KOPT-K1 (cell line): ENCODE results near the gene FUT7.
A peak's percentile ranks its signal among the peaks of the same experiment; 100 is the strongest.

ENCODE experiments used
- H3K27ac ChIP-seq: fragments of 200-600 bp; sonication (generic); 2 replicates; pipeline ENCODE4 v1.5.1; 2016; ENCODE audit warnings: antibody characterized with exemption, mild to moderate bottlenecking, low read depth, low read length; ENCODE audit not compliant: poor library complexity, severe bottlenecking
- H3K36me3 ChIP-seq: fragments of 200-600 bp; sonication (generic); 2 replicates; pipeline ENCODE4 v1.5.1; 2017; ENCODE audit warnings: antibody characterized with exemption, mild to moderate bottlenecking, low read length, moderate library complexity; ENCODE audit not compliant: insufficient read depth
- H3K9me3 ChIP-seq: fragments of 200-600 bp; sonication (generic); 2 replicates; pipeline ENCODE4 v1.5.1; 2017; ENCODE audit warnings: antibody characterized with exemption, low read length, mild to moderate bottlenecking; ENCODE audit not compliant: insufficient read depth, poor library complexity, severe bottlenecking

The FUT7 gene

DNA sequence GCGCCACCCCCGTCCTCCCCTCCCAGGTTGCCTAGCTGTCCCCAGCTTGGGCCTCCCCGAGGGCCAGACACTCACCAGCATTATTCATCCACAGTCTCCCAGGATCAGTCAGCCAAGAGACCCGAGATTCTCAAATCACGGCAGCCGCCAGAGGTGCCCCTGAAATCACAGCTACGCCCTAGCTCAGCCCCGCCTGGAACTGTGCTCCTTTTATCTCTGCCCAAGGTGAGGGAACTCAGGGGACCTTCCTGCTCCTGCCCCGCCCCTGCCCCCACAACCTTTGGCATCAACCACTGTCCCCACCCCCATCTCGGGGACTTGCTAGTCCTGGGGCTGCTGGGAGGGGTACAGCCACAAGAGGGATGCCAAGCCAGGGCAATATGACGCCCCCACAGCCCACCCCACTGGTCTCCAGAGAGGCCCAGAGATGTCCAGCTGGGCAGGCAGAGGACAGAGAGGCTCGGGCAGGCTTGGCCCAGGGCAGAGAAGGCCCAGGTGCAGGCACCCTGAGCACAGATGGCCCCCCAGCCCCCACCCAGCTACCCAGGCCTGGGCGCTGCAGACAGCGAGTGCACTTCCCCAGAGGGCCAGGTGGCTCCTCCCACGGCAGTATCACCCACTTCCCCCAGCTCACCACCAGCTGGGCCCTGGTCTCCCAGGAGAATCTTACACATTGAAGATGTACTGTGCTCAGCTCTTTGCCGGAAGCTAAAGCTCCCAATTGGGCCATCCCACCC lies at the start of gene FUT7:
FUT7 (minus strand) TSS at position 185 of the 737 bp plus-strand sequence; CDS start at position 88, 97 bp downstream.
- Histone ChIP-seq H3K36me3 (no peaks in the 10 kb centered on the region), H3K27ac (no peak within 1 kb of the TSS), H3K9me3 (no peaks in the 10 kb centered on the region)

- Histone ChIP-seq H3K27ac (no peak overlapping the region), H3K9me3 (no peaks in the 10 kb centered on the region), H3K36me3 (no peaks in the 10 kb centered on the region)
Observed at GRCh38 chr9:137080260-137081122, 48.6 kb upstream of the FUT7 start.

GRCh38 chr9:137079401-137079787 lies 47.5 kb upstream of the FUT7 start:
- Histone ChIP-seq H3K9me3 (no peaks in the 10 kb centered on the region), H3K27ac (no peak overlapping the region), H3K36me3 (no peaks in the 10 kb centered on the region)

- no peak overlapping the region for H3K27ac ChIP-seq
- no peaks in the 10 kb centered on the region for H3K36me3 ChIP-seq
- H3K9me3 ChIP-seq = no peaks in the 10 kb centered on the region
Observed at GRCh38 chr9:137078701-137079400, 47.0 kb upstream of the FUT7 start.

DNA sequence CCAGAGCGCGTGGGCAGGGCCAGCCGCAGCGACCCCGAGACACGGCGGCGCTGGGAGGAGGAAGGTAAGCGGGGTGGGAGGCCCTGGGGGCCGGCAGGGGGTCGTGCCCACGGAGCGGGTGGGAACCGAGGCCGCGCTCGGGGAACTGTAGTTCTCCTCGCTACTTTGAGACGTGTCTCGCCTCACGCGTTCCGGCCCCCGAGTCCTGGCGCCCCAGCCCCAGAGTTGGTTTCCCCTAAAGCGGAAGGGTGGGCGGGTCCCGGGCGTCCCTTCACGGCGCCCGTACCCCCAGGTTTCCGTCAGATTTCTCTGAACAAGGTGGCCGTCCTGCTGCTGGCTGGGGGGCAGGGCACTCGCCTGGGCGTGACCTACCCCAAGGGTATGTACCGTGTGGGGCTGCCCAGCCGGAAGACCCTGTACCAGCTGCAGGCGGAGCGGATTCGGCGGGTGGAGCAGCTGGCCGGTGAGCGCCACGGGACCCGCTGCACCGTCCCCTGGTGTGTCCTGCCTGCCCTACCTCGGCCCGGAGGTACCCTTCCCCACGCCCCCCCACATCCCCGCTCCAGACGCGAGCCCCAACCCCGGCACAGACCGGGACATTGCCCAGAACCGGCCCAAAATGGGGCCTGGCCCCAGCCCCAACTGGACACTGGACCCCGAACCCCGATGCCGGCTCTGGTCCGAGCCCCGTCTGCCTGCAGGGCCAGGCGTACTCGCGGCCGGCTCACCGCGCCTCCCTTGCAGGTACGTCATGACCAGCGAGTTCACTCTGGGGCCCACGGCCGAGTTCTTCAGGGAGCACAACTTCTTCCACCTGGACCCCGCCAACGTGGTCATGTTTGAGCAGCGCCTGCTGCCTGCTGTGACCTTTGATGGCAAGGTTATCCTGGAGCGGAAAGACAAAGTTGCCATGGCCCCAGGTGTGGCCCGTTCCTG lies 46.1 kb upstream of the FUT7 start:
- no peaks in the 10 kb centered on the region for H3K9me3 ChIP-seq
- H3K36me3 ChIP-seq = no peaks in the 10 kb centered on the region
- H3K27ac ChIP-seq = no peak overlapping the region

DNA sequence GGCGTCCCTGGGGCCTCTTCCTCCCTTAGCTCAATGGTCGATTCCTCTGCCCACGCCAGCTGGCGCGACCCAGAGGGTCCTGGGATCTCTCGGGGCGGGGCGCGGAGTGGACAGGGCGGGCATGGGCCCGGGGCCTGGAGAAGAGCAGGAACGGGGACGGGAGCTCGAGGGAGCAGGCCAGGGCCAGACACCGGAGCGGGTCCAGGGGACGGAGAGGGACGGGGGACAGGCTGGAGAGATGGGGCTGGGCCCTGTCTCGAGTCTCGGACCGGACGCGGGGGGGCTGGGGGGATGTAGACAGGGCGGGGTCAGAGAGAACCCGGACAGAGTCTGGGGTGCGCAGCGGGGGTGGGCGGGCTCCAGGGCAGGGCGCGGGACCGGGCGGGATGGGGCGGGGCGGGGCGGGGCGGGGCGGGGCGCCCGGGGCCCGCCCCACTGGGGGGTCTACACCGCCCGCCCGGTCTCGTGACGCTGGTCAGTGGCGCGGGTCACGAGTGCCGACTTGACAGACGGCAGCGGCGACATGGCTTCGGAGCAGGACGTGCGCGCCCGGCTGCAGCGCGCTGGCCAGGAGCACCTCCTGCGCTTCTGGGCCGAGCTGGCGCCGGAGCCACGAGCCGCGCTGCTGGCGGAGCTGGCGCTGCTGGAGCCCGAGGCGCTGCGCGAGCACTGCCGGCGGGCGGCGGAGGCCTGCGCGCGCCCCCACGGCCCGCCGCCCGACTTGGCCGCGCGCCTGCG lies 45.3 kb upstream of the FUT7 start, which contains the start of gene UAP1L1:
UAP1L1 (plus strand) TSS at position 508 of the 738 bp plus-strand sequence; CDS start at position 524, 16 bp downstream.
- H3K27ac ChIP-seq = no peak within 1 kb of the TSS
- no peaks in the 10 kb centered on the region for H3K36me3 ChIP-seq
- no peaks in the 10 kb centered on the region for H3K9me3 ChIP-seq

DNA sequence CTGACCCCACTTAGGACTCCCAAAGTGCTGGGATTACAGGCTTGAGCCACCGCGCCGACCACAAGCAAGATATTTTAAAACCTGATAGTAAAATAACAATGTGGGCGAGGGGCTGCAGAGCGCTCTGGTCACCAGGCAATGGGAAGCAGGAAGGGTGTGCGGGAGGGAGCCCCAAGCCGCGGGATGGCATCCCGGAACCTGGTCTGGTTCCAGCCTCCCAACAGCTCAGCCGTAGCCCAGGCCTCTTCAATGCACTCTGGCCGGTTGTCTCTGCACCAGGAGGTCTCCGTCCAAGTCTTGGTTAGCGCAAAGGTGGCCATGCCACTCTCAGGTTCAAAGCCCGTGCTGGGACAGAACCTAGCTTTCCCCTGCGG lies 44.7 kb upstream of the FUT7 start:
- H3K27ac ChIP-seq = no peak overlapping the region
- no peaks in the 10 kb centered on the region for H3K36me3 ChIP-seq
- H3K9me3 ChIP-seq = no peaks in the 10 kb centered on the region

GRCh38 chr9:137075275-137075775 lies 43.4 kb upstream of the FUT7 start:
- no peak overlapping the region for H3K27ac ChIP-seq
- no peaks in the 10 kb centered on the region for H3K9me3 ChIP-seq
- no peaks in the 10 kb centered on the region for H3K36me3 ChIP-seq

GRCh38 chr9:137074657-137075274 lies 42.9 kb upstream of the FUT7 start:
- Histone ChIP-seq H3K27ac (no peak overlapping the region), H3K9me3 (no peaks in the 10 kb centered on the region), H3K36me3 (no peaks in the 10 kb centered on the region)

DNA sequence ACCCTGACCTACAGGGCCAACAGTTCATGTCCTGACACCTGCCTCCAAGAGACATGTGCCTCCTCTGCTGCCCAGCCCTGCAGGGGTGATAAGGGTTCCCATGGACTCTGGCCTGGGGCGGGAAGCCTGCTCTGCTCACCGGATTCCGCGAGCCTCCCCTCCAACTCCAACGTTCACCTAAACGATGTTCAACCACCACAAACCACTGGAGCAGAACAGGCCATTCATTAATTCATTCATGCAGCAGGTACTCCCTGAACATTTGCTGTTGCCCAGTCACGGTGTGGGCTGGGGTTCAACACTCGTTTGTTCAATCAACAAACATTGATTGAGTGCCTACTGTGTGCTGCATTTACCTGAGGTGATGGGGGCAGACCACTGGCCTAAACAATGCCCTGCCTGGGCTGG lies 42.1 kb upstream of the FUT7 start:
- Histone ChIP-seq H3K27ac (no peak overlapping the region), H3K36me3 (no peaks in the 10 kb centered on the region), H3K9me3 (no peaks in the 10 kb centered on the region)

DNA sequence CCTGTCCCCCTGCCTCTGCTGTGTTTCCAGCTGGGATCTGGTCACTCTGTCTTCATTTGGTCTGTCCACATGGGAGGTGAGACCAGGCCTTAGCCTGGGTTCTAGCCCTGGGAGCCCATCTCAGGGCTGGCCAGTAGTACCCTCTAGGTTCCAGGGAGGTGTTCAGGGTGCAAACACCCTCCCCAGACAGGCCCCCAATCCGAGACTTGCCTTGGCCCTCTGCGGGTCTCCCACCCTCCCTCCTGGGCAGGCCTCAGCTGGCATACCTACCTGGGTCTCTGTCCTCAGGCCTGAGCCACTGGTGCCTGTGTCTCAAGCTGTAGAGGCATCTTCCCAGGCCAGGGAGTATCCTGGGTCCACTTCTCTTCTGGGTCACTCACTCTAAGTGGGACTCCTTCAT lies 39.4 kb upstream of the FUT7 start:
- no peaks in the 10 kb centered on the region; the same call in 1 of the 2 replicates for H3K36me3 ChIP-seq
- peak overlapping the region; percentile 37 for H3K27ac ChIP-seq
- no peaks in the 10 kb centered on the region for H3K9me3 ChIP-seq

GRCh38 chr9:137070906-137071275 lies 39.0 kb upstream of the FUT7 start:
- Histone ChIP-seq H3K27ac (peak overlapping the region; percentile 37), H3K36me3 (no peaks in the 10 kb centered on the region; the same call in 1 of the 2 replicates), H3K9me3 (no peaks in the 10 kb centered on the region)

DNA sequence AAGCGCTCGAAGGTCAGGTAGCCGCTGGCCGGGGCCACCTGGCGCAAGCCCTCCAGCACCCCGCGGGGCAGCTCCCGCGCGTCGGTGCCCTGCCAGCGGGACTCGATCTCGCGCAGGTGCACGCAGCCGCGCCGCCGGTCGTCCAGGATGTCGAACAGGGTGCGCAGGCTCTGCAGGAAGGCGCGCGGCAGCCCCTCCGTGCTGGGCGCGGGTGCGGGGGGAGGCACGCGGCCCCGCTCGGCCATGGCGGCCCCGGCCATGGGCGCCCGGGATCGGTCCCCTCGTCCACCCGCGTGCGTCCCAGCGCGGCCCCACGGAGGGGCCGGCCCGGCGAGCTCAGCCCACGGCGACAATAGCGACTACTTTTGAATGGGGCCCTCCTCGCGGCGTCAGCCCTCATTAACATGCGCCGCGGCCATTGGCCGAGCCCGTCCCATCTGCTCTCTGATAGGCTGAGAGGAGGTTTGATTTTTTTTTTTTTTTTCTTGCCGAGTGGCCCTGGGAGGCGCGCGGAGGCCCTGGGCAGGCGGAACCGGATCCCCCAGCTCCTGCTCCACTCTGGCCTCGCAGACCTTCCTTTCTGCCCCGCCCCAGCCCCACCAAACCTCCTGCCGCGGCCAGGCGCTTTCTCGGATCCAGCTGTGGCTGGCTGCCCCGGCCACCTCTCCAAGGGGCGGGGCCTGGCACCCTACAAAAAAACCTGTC lies 38.5 kb upstream of the FUT7 start, which contains the start of gene SAPCD2:
SAPCD2 (minus strand) TSS at position 357 of the 705 bp plus-strand sequence; CDS start at position 260, 97 bp downstream.
- Histone ChIP-seq H3K27ac (peak within 1 kb of the TSS; percentile 37), H3K9me3 (no peaks in the 10 kb centered on the region), H3K36me3 (no peaks in the 10 kb centered on the region; the same call in 1 of the 2 replicates)
